Panc1 (cell line): ENCODE data around the gene B3GALNT2. TPM values are rescaled to one million over a fixed set of nuclear protein-coding genes. Genes with fewer than 3 reads are reported as not detected.

Experiments
- ATAC-seq: fragments of 200-7000 bp; cut with Tn5 transposase; 2 replicates; pipeline ENCODE4 v1.9.1; 2020; ENCODE audit warnings: mild to moderate bottlenecking, moderate library complexity
- BruUV-seq: library from RNA; stranded (reverse); fragments of 400-500 nt; replicated peaks from 2 replicates; lab custom pipeline; 2021; lab: Mats Ljungman, UMichigan
- CTCF ChIA-PET: fragments of 300-600 bp; sonication (Branson Sonifier 250); formaldehyde crosslinking; loops from one replicate; lab custom pipeline; 2022; ENCODE audit warnings: antibody characterized with exemption; lab: Charles Lee
- POLR2A ChIA-PET: fragments of 300-600 bp; sonication (Branson Sonifier 250); formaldehyde crosslinking; loops from one replicate; lab custom pipeline; 2022; ENCODE audit warnings: antibody characterized with exemption; lab: Charles Lee
- DNase-seq: peaks from one replicate; pipeline ENCODE4 v3.0.0-alpha.2; 2010; ENCODE audit warnings: low read depth, low spot score
- H3K27ac ChIP-seq: 2 replicates; pipeline ENCODE4 v1.5.1; 2011; ENCODE audit warnings: mild to moderate bottlenecking, low read length, inconsistent platforms
- H3K27me3 ChIP-seq: fragments of 200-500 bp; sonication (Bioruptor generic); 2 replicates; pipeline ENCODE4 v1.6.0; 2014; ENCODE audit warnings: low read length, inconsistent platforms; ENCODE audit not compliant: control insufficient read depth, insufficient read depth
- H3K36me3 ChIP-seq: fragments of 200-500 bp; sonication (Bioruptor generic); 2 replicates; pipeline ENCODE4 v1.5.1; 2014; ENCODE audit warnings: inconsistent platforms, mild to moderate bottlenecking, low read length, moderate library complexity; ENCODE audit not compliant: control insufficient read depth, insufficient read depth
- H3K4me1 ChIP-seq: 2 replicates; pipeline ENCODE4 v1.5.1; 2011; ENCODE audit warnings: inconsistent platforms, mild to moderate bottlenecking, low read length, moderate library complexity; ENCODE audit not compliant: control insufficient read depth, insufficient read depth
- H3K4me3 ChIP-seq, 2 experiments: 2 replicates each; pipeline ENCODE4 v1.5.1; 2011 to 2012; ENCODE audit warnings: low read depth in 2 of 2, low read length in 2 of 2, mild to moderate bottlenecking in 2 of 2, inconsistent platforms in 1 of 2, moderate library complexity in 1 of 2
- H3K9me3 ChIP-seq: fragments of 200-500 bp; sonication (Bioruptor generic); 2 replicates; pipeline ENCODE4 v1.5.1; 2014; ENCODE audit warnings: low read depth, mild to moderate bottlenecking, inconsistent platforms, low read length, moderate library complexity; ENCODE audit not compliant: control insufficient read depth, insufficient read depth
- POLR2AphosphoS5 ChIP-seq: IDR thresholded peaks from 2 replicates; pipeline ENCODE4 v1.6.1; 2012; ENCODE audit warnings: mild to moderate bottlenecking, low read depth, low read length, moderate library complexity
- SIN3A ChIP-seq: IDR thresholded peaks from 2 replicates; pipeline ENCODE4 v1.6.1; 2012; ENCODE audit warnings: low read depth, mild to moderate bottlenecking, low read length, moderate library complexity, borderline replicate concordance; ENCODE audit not compliant: insufficient read depth
- TCF7L2 ChIP-seq: IDR thresholded peaks from 2 replicates; pipeline ENCODE4 v1.6.1; 2011; ENCODE audit warnings: mild to moderate bottlenecking, low read depth, low read length, inconsistent platforms
- in situ Hi-C: cut with HindIII; loops from 2 replicates; pipeline ENCODE4 v1.10.0; 2016; ENCODE audit warnings: low sequenced_read_pairs, low pct_unique_long_range_greater_than_20kb
- intact Hi-C: fragments of 100-400 bp; cut with micrococcal nuclease; formaldehyde crosslinking; loops from one replicate; pipeline ENCODE4 v1.10.0; 2022; ENCODE audit not compliant: unreplicated experiment
- total RNA-seq: library from RNA; stranded (reverse); gene quantifications from one replicate; pipeline ENCODE4 v1.2.1, GENCODE V29; 2021; ENCODE audit not compliant: unreplicated experiment
- TF ChIP-seq, protein P1 (sequence below), 2 experiments: IDR thresholded peaks; 2 replicates each; pipeline ENCODE4 v1.6.1; 2011 to 2012; ENCODE audit warnings: low read depth in 2 of 2, control low read depth in 1 of 2, low read length in 1 of 2, mild to moderate bottlenecking in 1 of 2, moderate library complexity in 1 of 2; ENCODE audit not compliant: insufficient read depth in 1 of 2
- TF ChIP-seq, protein P2 (sequence below): fragments of 450-650 bp; IDR thresholded peaks from 2 replicates; pipeline ENCODE4 v1.5.1; 2017; ENCODE audit warnings: mild to moderate bottlenecking

Gene B3GALNT2
- total RNA-seq, 1 experiment from 2014 or later = 40.7 TPM

DNA sequence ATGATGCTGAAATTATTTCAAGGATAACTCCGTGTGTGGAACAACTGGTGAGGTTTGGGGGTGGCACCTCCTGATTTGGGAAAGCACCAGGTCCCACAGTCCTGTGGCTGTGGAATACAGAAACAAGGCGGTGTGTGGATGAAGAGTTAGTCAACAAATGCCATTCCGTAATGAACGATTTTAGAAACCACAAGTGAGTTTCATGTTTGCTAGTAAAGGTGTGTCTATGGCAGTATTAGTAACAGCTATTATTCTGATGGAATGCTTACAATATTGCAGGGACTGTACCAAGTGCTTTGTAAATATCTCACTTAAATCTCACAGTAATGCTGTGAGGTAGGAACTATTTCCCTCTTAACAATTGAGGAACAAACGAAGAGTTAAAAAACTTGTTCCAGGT, 53.8 kb downstream of the B3GALNT2 start:
- DNase-seq (no peak), ATAC-seq (no peak)
- Histone ChIP-seq H3K36me3 (peaks cover 35% of the 10 kb centered on the region), H3K27me3 (no peaks in the 10 kb centered on the region), H3K4me1 (no peaks in the 10 kb centered on the region), H3K27ac (no peak overlapping the region), H3K9me3 (no peaks in the 10 kb centered on the region), H3K4me3 (no peak overlapping the region)
- ChIA-PET CTCF (no interaction called here), POLR2A (interaction anchor here (0.5 kb wide), 1 partner anchor 43 kb away, joined by 4 read pairs; no protein-coding TSS in a partner anchor)
- BruUV-seq = no TSS peak
- intact Hi-C loops = no loop called here
- in situ Hi-C loops = no loop called here
- TF ChIP-seq TCF7L2 (no peak), SIN3A (no peak), POLR2AphosphoS5 (no peak)
- TF ChIP-seq, protein P1, sequence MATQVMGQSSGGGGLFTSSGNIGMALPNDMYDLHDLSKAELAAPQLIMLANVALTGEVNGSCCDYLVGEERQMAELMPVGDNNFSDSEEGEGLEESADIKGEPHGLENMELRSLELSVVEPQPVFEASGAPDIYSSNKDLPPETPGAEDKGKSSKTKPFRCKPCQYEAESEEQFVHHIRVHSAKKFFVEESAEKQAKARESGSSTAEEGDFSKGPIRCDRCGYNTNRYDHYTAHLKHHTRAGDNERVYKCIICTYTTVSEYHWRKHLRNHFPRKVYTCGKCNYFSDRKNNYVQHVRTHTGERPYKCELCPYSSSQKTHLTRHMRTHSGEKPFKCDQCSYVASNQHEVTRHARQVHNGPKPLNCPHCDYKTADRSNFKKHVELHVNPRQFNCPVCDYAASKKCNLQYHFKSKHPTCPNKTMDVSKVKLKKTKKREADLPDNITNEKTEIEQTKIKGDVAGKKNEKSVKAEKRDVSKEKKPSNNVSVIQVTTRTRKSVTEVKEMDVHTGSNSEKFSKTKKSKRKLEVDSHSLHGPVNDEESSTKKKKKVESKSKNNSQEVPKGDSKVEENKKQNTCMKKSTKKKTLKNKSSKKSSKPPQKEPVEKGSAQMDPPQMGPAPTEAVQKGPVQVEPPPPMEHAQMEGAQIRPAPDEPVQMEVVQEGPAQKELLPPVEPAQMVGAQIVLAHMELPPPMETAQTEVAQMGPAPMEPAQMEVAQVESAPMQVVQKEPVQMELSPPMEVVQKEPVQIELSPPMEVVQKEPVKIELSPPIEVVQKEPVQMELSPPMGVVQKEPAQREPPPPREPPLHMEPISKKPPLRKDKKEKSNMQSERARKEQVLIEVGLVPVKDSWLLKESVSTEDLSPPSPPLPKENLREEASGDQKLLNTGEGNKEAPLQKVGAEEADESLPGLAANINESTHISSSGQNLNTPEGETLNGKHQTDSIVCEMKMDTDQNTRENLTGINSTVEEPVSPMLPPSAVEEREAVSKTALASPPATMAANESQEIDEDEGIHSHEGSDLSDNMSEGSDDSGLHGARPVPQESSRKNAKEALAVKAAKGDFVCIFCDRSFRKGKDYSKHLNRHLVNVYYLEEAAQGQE (IDR thresholded peaks at IDR 0.05; ENCODE audit: insufficient read depth in 1 of 2, low read depth in 2 of 2, low read length in 1 of 2) = no peak
- TF ChIP-seq, protein P2, sequence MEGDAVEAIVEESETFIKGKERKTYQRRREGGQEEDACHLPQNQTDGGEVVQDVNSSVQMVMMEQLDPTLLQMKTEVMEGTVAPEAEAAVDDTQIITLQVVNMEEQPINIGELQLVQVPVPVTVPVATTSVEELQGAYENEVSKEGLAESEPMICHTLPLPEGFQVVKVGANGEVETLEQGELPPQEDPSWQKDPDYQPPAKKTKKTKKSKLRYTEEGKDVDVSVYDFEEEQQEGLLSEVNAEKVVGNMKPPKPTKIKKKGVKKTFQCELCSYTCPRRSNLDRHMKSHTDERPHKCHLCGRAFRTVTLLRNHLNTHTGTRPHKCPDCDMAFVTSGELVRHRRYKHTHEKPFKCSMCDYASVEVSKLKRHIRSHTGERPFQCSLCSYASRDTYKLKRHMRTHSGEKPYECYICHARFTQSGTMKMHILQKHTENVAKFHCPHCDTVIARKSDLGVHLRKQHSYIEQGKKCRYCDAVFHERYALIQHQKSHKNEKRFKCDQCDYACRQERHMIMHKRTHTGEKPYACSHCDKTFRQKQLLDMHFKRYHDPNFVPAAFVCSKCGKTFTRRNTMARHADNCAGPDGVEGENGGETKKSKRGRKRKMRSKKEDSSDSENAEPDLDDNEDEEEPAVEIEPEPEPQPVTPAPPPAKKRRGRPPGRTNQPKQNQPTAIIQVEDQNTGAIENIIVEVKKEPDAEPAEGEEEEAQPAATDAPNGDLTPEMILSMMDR = no peak

DNA sequence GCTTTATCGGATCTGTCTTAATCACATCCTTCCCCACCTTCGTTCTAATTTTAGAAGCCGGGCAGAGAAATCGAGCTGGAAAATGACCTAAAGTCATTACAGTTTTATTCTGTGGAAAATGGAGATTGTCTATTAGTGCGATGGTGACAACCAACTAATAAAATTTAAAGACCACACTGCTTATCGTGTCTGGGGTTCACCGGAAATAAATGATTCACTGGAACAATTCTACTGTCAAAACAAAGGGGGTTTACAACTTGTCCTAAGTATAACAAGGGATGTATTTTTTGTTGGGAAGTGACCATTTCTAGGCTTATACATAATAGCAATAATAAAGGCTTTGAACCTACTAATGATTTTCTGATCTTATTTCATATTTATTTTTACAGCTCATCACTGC, 55.6 kb downstream of the B3GALNT2 start:
- no TSS peak for BruUV-seq
- ChIA-PET CTCF (no interaction called here), POLR2A (no interaction called here)
- peaks cover 48% of the 10 kb centered on the region for H3K36me3 ChIP-seq
- H3K27ac ChIP-seq = no peak overlapping the region
- no peak overlapping the region for H3K4me3 ChIP-seq
- H3K4me1 ChIP-seq = no peaks in the 10 kb centered on the region
- H3K27me3 ChIP-seq = no peaks in the 10 kb centered on the region
- TF ChIP-seq, protein P1 (IDR thresholded peaks at IDR 0.05; ENCODE audit: insufficient read depth in 1 of 2, low read depth in 2 of 2, low read length in 1 of 2) = no peak
- TF ChIP-seq, protein P2 = no peak
- no peak for TF ChIP-seq SIN3A
- TF ChIP-seq POLR2AphosphoS5 = no peak
- no peak for TF ChIP-seq TCF7L2
- in situ Hi-C loops = no loop called here
- DNase-seq (no peak), ATAC-seq (no peak)
- intact Hi-C loops = no loop called here
- H3K9me3 ChIP-seq = no peaks in the 10 kb centered on the region
